Coronary artery (tissue), 2 donors: Measurements from ENCODE around the gene BORCS5.

Experiments
- DNase-seq: peaks from one replicate; pipeline ENCODE4 v3.0.0-alpha.2; 2017; ENCODE audit warnings: low spot score
- H3K27ac ChIP-seq, 2 donors: fragments of 200-600 bp; sonication (generic); one replicate each; pipeline ENCODE4 v1.5.1; 2016 to 2019
- H3K4me3 ChIP-seq: fragments of 200-600 bp; sonication (generic); 2 replicates; pipeline ENCODE4 v1.5.1; 2016; ENCODE audit warnings: mild to moderate bottlenecking, moderate library complexity
- CTCF ChIP-seq: fragments of 200-600 bp; sonication (generic); IDR thresholded peaks from one replicate; pipeline ENCODE4 v1.5.1; 2019; ENCODE audit warnings: antibody characterized with exemption

BORCS5 gene

GRCh38 chr12:12513416-12514006, 156.6 kb downstream of the BORCS5 start:
- Histone ChIP-seq H3K27ac (no peak overlapping the region), H3K4me3 (no peak overlapping the region)
- no peak for DNase-seq
- no peak for TF ChIP-seq CTCF

- TF ChIP-seq CTCF: no peak
- H3K4me3 ChIP-seq: no peak overlapping the region
- H3K27ac ChIP-seq: no peak overlapping the region
- DNase-seq: no peak
Measured at GRCh38 chr12:12518464-12518845, 161.6 kb downstream of the BORCS5 start.

GRCh38 chr12:12518919-12519318, 162.0 kb downstream of the BORCS5 start:
- no peak for DNase-seq
- H3K4me3 ChIP-seq: no peak overlapping the region
- H3K27ac ChIP-seq: no peak overlapping the region
- no peak for TF ChIP-seq CTCF
